B cell (primary cell): ENCODE measurements around the gene GSS. TPM values are rescaled to one million over a fixed set of nuclear protein-coding genes. Genes with fewer than 3 reads are reported as not detected.

Experiments
- ATAC-seq: fragments of 200-7000 bp; cut with Tn5 transposase; one replicate; pipeline ENCODE4 v1.10.0; 2021; ENCODE audit warnings: low read depth, mild to moderate bottlenecking, moderate number of reproducible peaks, moderate library complexity
- CTCF ChIA-PET: fragments of 350-600 bp; sonication (Branson Sonifier 250); formaldehyde crosslinking; loops from one replicate; lab custom pipeline; 2021; ENCODE audit warnings: antibody characterized with exemption, inconsistent platforms; lab: Charles Lee
- POLR2A ChIA-PET: fragments of 350-600 bp; sonication (Branson Sonifier 250); formaldehyde crosslinking; loops from one replicate; lab custom pipeline; 2021; ENCODE audit warnings: antibody characterized with exemption; lab: Charles Lee
- DNase-seq: peaks from one replicate; pipeline ENCODE4 v3.0.0; 2013
- H2AFZ ChIP-seq: 2 replicates; pipeline ENCODE4 v1.6.1; 2012; ENCODE audit warnings: mild to moderate bottlenecking, low read depth, low read length; ENCODE audit not compliant: insufficient read depth, poor library complexity, severe bottlenecking
- H3K27ac ChIP-seq, 2 donors: 1 replicate in 1 of 2; 2 replicates in 1 of 2; pipeline ENCODE4 v1.5.1; 2012 to 2013; ENCODE audit warnings: low read length in 2 of 2, mild to moderate bottlenecking in 2 of 2, moderate library complexity in 1 of 2
- H3K27me3 ChIP-seq, 4 experiments: fragments of 200-600 bp in 1 of 4; sonication (generic) in 1 of 4; replicated peaks in 1 of 4; 1 replicate in 2 of 4; 2 replicates in 2 of 4; pipeline versions ENCODE4 v1.6.1 to v1.7.0; 2013 to 2016; ENCODE audit warnings: low read length in 3 of 4, mild to moderate bottlenecking in 2 of 4, mixed read lengths in 1 of 4, moderate library complexity in 1 of 4; ENCODE audit not compliant: insufficient read depth in 4 of 4, control insufficient read depth in 3 of 4; ENCODE audit errors: control extremely low read depth in 1 of 4
- H3K36me3 ChIP-seq, 2 experiments: replicated peaks in 1 of 2; 1 replicate in 1 of 2; 2 replicates in 1 of 2; pipeline versions ENCODE4 v1.6.1 to v1.7.1; 2013; ENCODE audit warnings: low read length in 1 of 2; ENCODE audit not compliant: insufficient read depth in 2 of 2, control insufficient read depth in 1 of 2; ENCODE audit errors: control extremely low read depth in 1 of 2, extremely low read depth in 1 of 2
- H3K4me1 ChIP-seq, 2 donors: fragments of 200-600 bp in 1 of 2; sonication (generic) in 1 of 2; 1 replicate in 1 of 2; 2 replicates in 1 of 2; pipeline versions ENCODE4 v1.5.1 to v1.6.1; 2013 to 2017; ENCODE audit warnings: low read length in 2 of 2; ENCODE audit not compliant: control insufficient read depth in 2 of 2, insufficient read depth in 2 of 2
- H3K4me2 ChIP-seq: replicated peaks from 2 replicates; pipeline ENCODE3; 2012; ENCODE audit warnings: mild to moderate bottlenecking, low read depth, low read length; ENCODE audit not compliant: poor library complexity, severe bottlenecking
- H3K4me3 ChIP-seq, 5 experiments: fragments of 200-600 bp in 1 of 5; sonication (generic) in 1 of 5; 1 replicate in 3 of 5; 2 replicates in 2 of 5; pipeline versions ENCODE4 v1.5.1 to v1.7.0; 2011 to 2016; ENCODE audit warnings: low read length in 4 of 5, mild to moderate bottlenecking in 4 of 5, low read depth in 2 of 5, control low read depth in 1 of 5, moderate library complexity in 1 of 5; ENCODE audit not compliant: insufficient read depth in 1 of 5; ENCODE audit errors: control extremely low read depth in 1 of 5, extremely low read depth in 1 of 5
- H3K79me2 ChIP-seq: fragments of 200-600 bp; sonication (generic); one replicate; pipeline ENCODE4 v1.6.0; 2016; ENCODE audit warnings: low read length; ENCODE audit not compliant: control insufficient read depth, insufficient read depth
- H3K9ac ChIP-seq: fragments of 200-600 bp; sonication (generic); 2 replicates; pipeline ENCODE4 v1.6.1; 2017; ENCODE audit warnings: mild to moderate bottlenecking, low read length, moderate library complexity
- H3K9me3 ChIP-seq, 3 donors: one replicate each; pipeline versions ENCODE4 v1.6.1 to v1.7.1; 2013; ENCODE audit warnings: low read length in 2 of 3; ENCODE audit not compliant: control insufficient read depth in 2 of 3, insufficient read depth in 1 of 3; ENCODE audit errors: control extremely low read depth in 1 of 3
- H4K20me1 ChIP-seq: 2 replicates; pipeline ENCODE4 v1.6.0; 2012; ENCODE audit warnings: mild to moderate bottlenecking, low read length; ENCODE audit not compliant: insufficient read depth, control insufficient read depth, poor library complexity, severe bottlenecking
- H3K27ac Mint-ChIP-seq: one replicate; pipeline ENCODE4 v1.8.0; 2021; ENCODE audit warnings: mixed read lengths
- H3K27me3 Mint-ChIP-seq: one replicate; pipeline ENCODE4 v1.8.0; 2021; ENCODE audit warnings: mixed read lengths
- H3K4me1 Mint-ChIP-seq: one replicate; pipeline ENCODE4 v1.8.0; 2021; ENCODE audit warnings: mixed read lengths
- H3K4me3 Mint-ChIP-seq: one replicate; pipeline ENCODE4 v1.8.0; 2021; ENCODE audit warnings: mixed read lengths
- H3K9me3 Mint-ChIP-seq: one replicate; pipeline ENCODE4 v1.8.0; 2022; ENCODE audit warnings: mixed read lengths; ENCODE audit not compliant: insufficient read depth
- EZH2 ChIP-seq: IDR thresholded peaks from 2 replicates; pipeline ENCODE4 v1.6.1; 2012; ENCODE audit warnings: borderline replicate concordance, low read depth, mild to moderate bottlenecking, moderate library complexity, low read length; ENCODE audit not compliant: insufficient read depth, poor library complexity, severe bottlenecking
- WGBS: methylation state at CpG from one replicate; pipeline ENCODE4 v1.1.5; 2013; ENCODE audit warnings: missing lambda C conversion rate; ENCODE audit not compliant: insufficient coverage; 5-methylcytosine and 5-hydroxymethylcytosine counted together
- intact Hi-C: fragments of 100-400 bp; cut with micrococcal nuclease; formaldehyde crosslinking; loops from one replicate; pipeline ENCODE4 v1.10.0; 2022
- polyA plus RNA-seq: library from polyadenylated mRNA; depleted of rRNA; stranded (reverse); fragments of >200 nt; gene quantifications from 2 replicates; pipeline ENCODE4 v1.2.3, GENCODE V29; 2012
- total RNA-seq, 2 donors: library from RNA; stranded (reverse); fragments of 120-200 nt in 1 of 2; gene quantifications; 1 replicate in 1 of 2; 2 replicates in 1 of 2; pipeline versions ENCODE4 v1.2.3 to v1.2.4, GENCODE V29; 2013 to 2022
- TF ChIP-seq, protein P1 (sequence below): fragments of 200-600 bp; IDR thresholded peaks from one replicate; pipeline ENCODE4 v1.8.0; 2022; ENCODE audit warnings: antibody characterized with exemption, mild to moderate bottlenecking

The GSS gene
- total and polyA plus RNA-seq, 2 donors (not counting 1 experiment from before 2014, with no cell fraction given), result 22.5 to 28.6 TPM

DNA sequence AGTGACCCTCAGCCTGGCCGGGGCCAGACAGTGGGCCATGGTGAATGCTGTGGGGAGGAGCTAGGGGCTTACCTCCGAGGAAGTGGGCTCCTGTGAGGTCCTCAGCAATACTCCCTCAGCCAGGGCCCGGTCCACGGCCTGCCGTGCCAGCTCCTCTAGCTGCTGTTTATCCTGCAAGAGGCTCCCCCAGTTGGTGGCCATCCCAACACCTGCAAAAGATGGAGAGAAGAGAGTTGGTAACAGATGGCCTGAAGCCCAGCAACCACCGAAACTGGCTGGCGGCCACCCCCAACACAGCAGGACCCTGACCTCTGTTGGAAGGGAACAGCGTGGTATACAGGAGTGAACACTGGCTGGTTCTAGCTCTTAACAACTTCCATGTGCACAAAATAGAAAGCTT is 4.0 kb downstream of the GSS start:
- no peaks in the 10 kb centered on the region for H3K27me3 ChIP-seq
- no peak for ATAC-seq
- peaks cover 5 to 15% of the 10 kb centered on the region in 2 donors for H3K4me1 ChIP-seq
- H3K4me3 ChIP-seq, result no peak overlapping the region
- H3K9ac ChIP-seq, result no peak overlapping the region
- no peak for TF ChIP-seq EZH2
- TF ChIP-seq, protein P1, sequence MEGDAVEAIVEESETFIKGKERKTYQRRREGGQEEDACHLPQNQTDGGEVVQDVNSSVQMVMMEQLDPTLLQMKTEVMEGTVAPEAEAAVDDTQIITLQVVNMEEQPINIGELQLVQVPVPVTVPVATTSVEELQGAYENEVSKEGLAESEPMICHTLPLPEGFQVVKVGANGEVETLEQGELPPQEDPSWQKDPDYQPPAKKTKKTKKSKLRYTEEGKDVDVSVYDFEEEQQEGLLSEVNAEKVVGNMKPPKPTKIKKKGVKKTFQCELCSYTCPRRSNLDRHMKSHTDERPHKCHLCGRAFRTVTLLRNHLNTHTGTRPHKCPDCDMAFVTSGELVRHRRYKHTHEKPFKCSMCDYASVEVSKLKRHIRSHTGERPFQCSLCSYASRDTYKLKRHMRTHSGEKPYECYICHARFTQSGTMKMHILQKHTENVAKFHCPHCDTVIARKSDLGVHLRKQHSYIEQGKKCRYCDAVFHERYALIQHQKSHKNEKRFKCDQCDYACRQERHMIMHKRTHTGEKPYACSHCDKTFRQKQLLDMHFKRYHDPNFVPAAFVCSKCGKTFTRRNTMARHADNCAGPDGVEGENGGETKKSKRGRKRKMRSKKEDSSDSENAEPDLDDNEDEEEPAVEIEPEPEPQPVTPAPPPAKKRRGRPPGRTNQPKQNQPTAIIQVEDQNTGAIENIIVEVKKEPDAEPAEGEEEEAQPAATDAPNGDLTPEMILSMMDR, result no peak
- no peaks in the 10 kb centered on the region for H4K20me1 ChIP-seq
- intact Hi-C loops, result no loop called here
- DNase-seq, result no peak
- WGBS, result 85% methylated on average over 8 of the region's 8 CpGs
- H3K4me2 ChIP-seq, result no peak overlapping the region
- peaks cover 25% of the 10 kb centered on the region for H3K4me1 Mint-ChIP-seq
- no peak overlapping the region for H3K27ac ChIP-seq
- H2AFZ ChIP-seq, result no peak overlapping the region
- H3K27me3 Mint-ChIP-seq, result no peaks in the 10 kb centered on the region
- CTCF ChIA-PET, result no interaction called here
- H3K27ac Mint-ChIP-seq, result no peak overlapping the region
- peaks cover 1 to 6% of the 10 kb centered on the region in 2 experiments for H3K36me3 ChIP-seq
- POLR2A ChIA-PET, result interaction anchor here (0.7 kb wide), 1 partner anchor 96 kb away, joined by 6 read pairs; no protein-coding TSS in a partner anchor
- no peaks in the 10 kb centered on the region for H3K9me3 Mint-ChIP-seq
- H3K9me3 ChIP-seq, result no peaks in the 10 kb centered on the region
- no peak overlapping the region for H3K4me3 Mint-ChIP-seq
- no peaks in the 10 kb centered on the region for H3K79me2 ChIP-seq

DNA sequence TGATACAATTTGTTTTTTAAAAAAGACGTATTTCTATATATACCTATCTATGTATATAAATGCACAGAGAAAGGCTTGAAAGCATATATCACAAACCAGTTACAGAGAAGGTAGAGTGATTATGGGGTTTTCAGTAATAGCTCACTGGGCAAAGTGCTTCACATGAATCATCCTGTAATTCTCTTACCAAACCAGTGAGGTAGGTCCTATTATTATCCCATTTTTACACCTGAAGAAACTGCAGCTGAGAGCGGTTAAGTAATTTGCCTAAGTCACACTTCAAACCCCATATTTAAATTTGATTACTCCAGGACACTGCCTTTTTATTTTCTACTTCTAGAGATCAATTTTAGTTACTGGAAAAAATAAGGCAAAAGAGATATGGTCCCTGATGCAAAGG is 4.4 kb downstream of the GSS start:
- H3K9me3 Mint-ChIP-seq, result no peaks in the 10 kb centered on the region
- ATAC-seq, result no peak
- Histone ChIP-seq H3K79me2 (no peaks in the 10 kb centered on the region), H2AFZ (no peak overlapping the region), H3K4me3 (no peak overlapping the region), H3K36me3 (peaks cover 1 to 6% of the 10 kb centered on the region in 2 experiments), H3K4me1 (peaks cover 3 to 11% of the 10 kb centered on the region in 2 donors), H3K9me3 (no peaks in the 10 kb centered on the region), H4K20me1 (no peaks in the 10 kb centered on the region), H3K9ac (no peak overlapping the region), H3K27ac (no peak overlapping the region), H3K27me3 (no peaks in the 10 kb centered on the region), H3K4me2 (no peak overlapping the region)
- TF ChIP-seq EZH2, result no peak
- TF ChIP-seq, protein P1, result no peak
- ChIA-PET CTCF (no interaction called here), POLR2A (no interaction called here)
- no CpG with 5 or more reads among the region's 2 CpGs for WGBS
- peaks cover 21% of the 10 kb centered on the region for H3K4me1 Mint-ChIP-seq
- intact Hi-C loops, result no loop called here
- H3K27ac Mint-ChIP-seq, result no peak overlapping the region
- DNase-seq, result no peak
- no peaks in the 10 kb centered on the region for H3K27me3 Mint-ChIP-seq
- H3K4me3 Mint-ChIP-seq, result no peak overlapping the region
